OCI-LY3 (cell line): ENCODE measurements around the gene FRRS1L.

Source experiments
- H2AFZ ChIP-seq: fragments of 200-600, 300-600 bp; shearing (Covaris generic); 2 replicates; pipeline ENCODE4 v1.6.0; 2014; ENCODE audit warnings: antibody characterized with exemption, low read depth, low read length
- H3K27ac ChIP-seq: fragments of 200-600, 300-600 bp; sonication (generic); 2 replicates; pipeline ENCODE4 v1.5.1; 2014; ENCODE audit warnings: mild to moderate bottlenecking, low read length, moderate library complexity, mixed read lengths
- H3K27me3 ChIP-seq: fragments of 200-600, 300-600 bp; sonication (generic); 2 replicates; pipeline ENCODE4 v1.6.1; 2014; ENCODE audit warnings: low read depth, low read length, mixed read lengths
- H3K36me3 ChIP-seq: fragments of 200-600, 300-600 bp; sonication (generic); replicated peaks from 2 replicates; pipeline ENCODE3; 2014; ENCODE audit warnings: low read depth, low read length, mixed read lengths
- H3K4me1 ChIP-seq: fragments of 300-600, 200-600 bp; sonication (generic); 2 replicates; pipeline ENCODE4 v1.6.1; 2014; ENCODE audit warnings: low read length, mixed read lengths
- H3K4me2 ChIP-seq: fragments of 200-600, 300-600 bp; sonication (generic); 2 replicates; pipeline ENCODE4 v1.6.1; 2014; ENCODE audit warnings: low read length, mixed read lengths
- H3K4me3 ChIP-seq: fragments of 300-600, 200-600 bp; sonication (generic); 2 replicates; pipeline ENCODE4 v1.5.1; 2014; ENCODE audit warnings: antibody characterized with exemption, mild to moderate bottlenecking, low read length, moderate library complexity
- H3K79me2 ChIP-seq: fragments of 300-600, 200-600 bp; shearing (Covaris generic); 2 replicates; pipeline ENCODE4 v1.6.1; 2014; ENCODE audit warnings: mild to moderate bottlenecking, low read length, mixed read lengths
- H3K9ac ChIP-seq: fragments of 300-600, 200-600 bp; shearing (Covaris generic); 2 replicates; pipeline ENCODE4 v1.6.0; 2014; ENCODE audit warnings: mild to moderate bottlenecking, low read length, moderate library complexity
- H3K9me3 ChIP-seq: fragments of 200-600, 300-600 bp; shearing (Covaris generic); 2 replicates; pipeline ENCODE4 v1.6.1; 2014; ENCODE audit warnings: low read length, mixed read lengths; ENCODE audit not compliant: insufficient read depth
- H4K20me1 ChIP-seq: fragments of 200-600, 300-600 bp; sonication (generic); 2 replicates; pipeline ENCODE4 v1.6.1; 2016; ENCODE audit warnings: low read length, mixed read lengths; ENCODE audit not compliant: insufficient read depth
- CTCF ChIP-seq: fragments of 200-600, 300-600 bp; sonication (generic); IDR thresholded peaks from 2 replicates; pipeline ENCODE4 v1.5.1; 2014; ENCODE audit warnings: antibody characterized with exemption, low read length, low read depth
- EZH2phosphoT487 ChIP-seq: fragments of 200-600 bp; shearing (Covaris generic); IDR thresholded peaks from 2 replicates; pipeline ENCODE4 v1.6.1; 2018; ENCODE audit warnings: antibody characterized with exemption, mixed run types, low read depth

FRRS1L gene

GRCh38 chr9:109161471-109161870, 5.6 kb downstream of the FRRS1L start:
- Histone ChIP-seq H3K4me1 (peaks cover 16% of the 10 kb centered on the region), H3K79me2 (no peaks in the 10 kb centered on the region), H3K27ac (no peak overlapping the region), H4K20me1 (no peaks in the 10 kb centered on the region), H3K4me3 (no peak overlapping the region), H2AFZ (no peak overlapping the region), H3K4me2 (no peak overlapping the region), H3K36me3 (no peaks in the 10 kb centered on the region), H3K9ac (no peak overlapping the region), H3K27me3 (peaks cover 6% of the 10 kb centered on the region; the same call in 1 of the 2 replicates), H3K9me3 (no peaks in the 10 kb centered on the region)
- TF ChIP-seq EZH2phosphoT487 = no peak
- TF ChIP-seq CTCF = no peak

GRCh38 chr9:109159583-109159982, 7.5 kb downstream of the FRRS1L start:
- Histone ChIP-seq H3K4me1 (peaks cover 13% of the 10 kb centered on the region), H3K79me2 (no peaks in the 10 kb centered on the region), H3K4me2 (no peak overlapping the region), H3K9ac (no peak overlapping the region), H2AFZ (no peak overlapping the region), H4K20me1 (no peaks in the 10 kb centered on the region), H3K9me3 (peaks cover 2% of the 10 kb centered on the region; the same call in 1 of the 2 replicates), H3K27me3 (peaks cover 6% of the 10 kb centered on the region; the same call in 1 of the 2 replicates), H3K36me3 (no peaks in the 10 kb centered on the region), H3K27ac (no peak overlapping the region), H3K4me3 (no peak overlapping the region)
- no peak for TF ChIP-seq EZH2phosphoT487
- no peak for TF ChIP-seq CTCF

GRCh38 chr9:109158651-109159050, 8.4 kb downstream of the FRRS1L start:
- Histone ChIP-seq H3K4me3 (no peak overlapping the region), H3K79me2 (no peaks in the 10 kb centered on the region)

GRCh38 chr9:109156708-109157107, 10.3 kb downstream of the FRRS1L start:
- no peaks in the 10 kb centered on the region for H3K36me3 ChIP-seq
- no peak overlapping the region for H3K9ac ChIP-seq
- peaks cover 14% of the 10 kb centered on the region; the same call in 1 of the 2 replicates for H3K9me3 ChIP-seq
- H3K4me2 ChIP-seq = no peak overlapping the region
- peaks cover 10% of the 10 kb centered on the region; the same call in 1 of the 2 replicates for H3K27me3 ChIP-seq
- no peak overlapping the region for H3K4me3 ChIP-seq
- no peak for TF ChIP-seq CTCF
- no peak overlapping the region for H3K27ac ChIP-seq
- H2AFZ ChIP-seq = no peak overlapping the region
- 0 out of 2 replicates have a peak, but pooled peaks cover 4% of the 10 kb centered on the region for H3K4me1 ChIP-seq
- H4K20me1 ChIP-seq = no peaks in the 10 kb centered on the region
- no peaks in the 10 kb centered on the region for H3K79me2 ChIP-seq

More at GRCh38 chr9:109158651-109159050, 8.4 kb downstream of the FRRS1L start:
- peaks cover 10% of the 10 kb centered on the region; the same call in 1 of the 2 replicates for H3K27me3 ChIP-seq
- H3K4me2 ChIP-seq = no peak overlapping the region
- H3K9me3 ChIP-seq = peaks cover 7% of the 10 kb centered on the region; the same call in 1 of the 2 replicates
- H4K20me1 ChIP-seq = no peaks in the 10 kb centered on the region
- no peaks in the 10 kb centered on the region for H3K36me3 ChIP-seq
- peaks cover 4% of the 10 kb centered on the region; the same call in 1 of the 2 replicates for H3K4me1 ChIP-seq
- no peak overlapping the region for H2AFZ ChIP-seq
- TF ChIP-seq CTCF (no peak), EZH2phosphoT487 (no peak)
- no peak overlapping the region for H3K27ac ChIP-seq
- no peak overlapping the region for H3K9ac ChIP-seq
